Measurements from ENCODE around the gene YBEY.

GRCh38 chr21:46243960-46244361, 42.2 kb upstream of the YBEY start:
- TF ChIP-seq, protein P1, sequence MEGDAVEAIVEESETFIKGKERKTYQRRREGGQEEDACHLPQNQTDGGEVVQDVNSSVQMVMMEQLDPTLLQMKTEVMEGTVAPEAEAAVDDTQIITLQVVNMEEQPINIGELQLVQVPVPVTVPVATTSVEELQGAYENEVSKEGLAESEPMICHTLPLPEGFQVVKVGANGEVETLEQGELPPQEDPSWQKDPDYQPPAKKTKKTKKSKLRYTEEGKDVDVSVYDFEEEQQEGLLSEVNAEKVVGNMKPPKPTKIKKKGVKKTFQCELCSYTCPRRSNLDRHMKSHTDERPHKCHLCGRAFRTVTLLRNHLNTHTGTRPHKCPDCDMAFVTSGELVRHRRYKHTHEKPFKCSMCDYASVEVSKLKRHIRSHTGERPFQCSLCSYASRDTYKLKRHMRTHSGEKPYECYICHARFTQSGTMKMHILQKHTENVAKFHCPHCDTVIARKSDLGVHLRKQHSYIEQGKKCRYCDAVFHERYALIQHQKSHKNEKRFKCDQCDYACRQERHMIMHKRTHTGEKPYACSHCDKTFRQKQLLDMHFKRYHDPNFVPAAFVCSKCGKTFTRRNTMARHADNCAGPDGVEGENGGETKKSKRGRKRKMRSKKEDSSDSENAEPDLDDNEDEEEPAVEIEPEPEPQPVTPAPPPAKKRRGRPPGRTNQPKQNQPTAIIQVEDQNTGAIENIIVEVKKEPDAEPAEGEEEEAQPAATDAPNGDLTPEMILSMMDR (conservative IDR thresholded peaks at IDR 0.05 in 1 of 2, IDR thresholded peaks at IDR 0.05 in 1 of 2; ENCODE audit: low read depth in 1 of 2, low read length in 2 of 2) = no peak
- no peak for TF ChIP-seq EZH2 (IDR thresholded peaks at IDR 0.05; ENCODE audit: low read length, missing control alignments)
